GM21367 (cell line): ENCODE measurements around the gene FOXD4L1.
"Not testable (repeated sequence)": the region's sequence is repeated elsewhere in the genome, so short reads cannot be mapped to it uniquely, and the experiment has no call there.

Experiments
- ATAC-seq: cut with Tn5 transposase; IDR thresholded peaks from one replicate; pipeline ENCODE4 v1.9.1; 2021; ENCODE audit not compliant: unreplicated experiment

Gene FOXD4L1

GRCh38 chr2:113521492-113521891, 23.0 kb downstream of the FOXD4L1 start:
- not testable (repeated sequence) for ATAC-seq

GRCh38 chr2:113524986-113525385, 26.5 kb downstream of the FOXD4L1 start:
- ATAC-seq: not testable (repeated sequence)

- not testable (repeated sequence) for ATAC-seq
Measured at GRCh38 chr2:113527350-113528045, 29.0 kb downstream of the FOXD4L1 start.

- not testable (repeated sequence) for ATAC-seq
Measured at GRCh38 chr2:113528126-113528525, 29.7 kb downstream of the FOXD4L1 start.

GRCh38 chr2:113528904-113529303, 30.4 kb downstream of the FOXD4L1 start:
- ATAC-seq: not testable (repeated sequence)

- ATAC-seq: not testable (repeated sequence)
Measured at GRCh38 chr2:113532991-113533390, 34.5 kb downstream of the FOXD4L1 start.

- ATAC-seq: not testable (repeated sequence)
Measured at GRCh38 chr2:113536573-113536972, 38.1 kb downstream of the FOXD4L1 start.

GRCh38 chr2:113540834-113541203, 42.4 kb downstream of the FOXD4L1 start:
- ATAC-seq: not testable (repeated sequence)

- not testable (repeated sequence) for ATAC-seq
Measured at GRCh38 chr2:113541204-113541975, 42.9 kb downstream of the FOXD4L1 start.

GRCh38 chr2:113541976-113542485, 43.6 kb downstream of the FOXD4L1 start:
- ATAC-seq: not testable (repeated sequence)

- ATAC-seq: not testable (repeated sequence)
Measured at GRCh38 chr2:113542529-113542928, 44.1 kb downstream of the FOXD4L1 start.
